Neural cell (in vitro differentiated cells): ENCODE data around the gene CYP46A1.

Experiments used
- EZH2 ChIP-seq: fragments of 200-600, 300-800 bp; shearing (Covaris generic), sonication (generic); IDR thresholded peaks from 2 replicates; pipeline ENCODE4 v1.6.1; 2014; ENCODE audit warnings: antibody characterized with exemption, low read length, borderline replicate concordance, mild to moderate bottlenecking; ENCODE audit not compliant: insufficient read depth, poor library complexity, severe bottlenecking
- TF ChIP-seq, protein P1 (sequence below): fragments of 450-650 bp; IDR thresholded peaks from 2 replicates; pipeline ENCODE4 v1.5.1; 2014; ENCODE audit warnings: antibody characterized with exemption, mild to moderate bottlenecking, moderate library complexity; ENCODE audit not compliant: poor library complexity, severe bottlenecking
- TF ChIP-seq, protein P2 (sequence below): IDR thresholded peaks from 2 replicates; pipeline ENCODE4 v1.6.1; 2012; ENCODE audit warnings: borderline replicate concordance

DNA sequence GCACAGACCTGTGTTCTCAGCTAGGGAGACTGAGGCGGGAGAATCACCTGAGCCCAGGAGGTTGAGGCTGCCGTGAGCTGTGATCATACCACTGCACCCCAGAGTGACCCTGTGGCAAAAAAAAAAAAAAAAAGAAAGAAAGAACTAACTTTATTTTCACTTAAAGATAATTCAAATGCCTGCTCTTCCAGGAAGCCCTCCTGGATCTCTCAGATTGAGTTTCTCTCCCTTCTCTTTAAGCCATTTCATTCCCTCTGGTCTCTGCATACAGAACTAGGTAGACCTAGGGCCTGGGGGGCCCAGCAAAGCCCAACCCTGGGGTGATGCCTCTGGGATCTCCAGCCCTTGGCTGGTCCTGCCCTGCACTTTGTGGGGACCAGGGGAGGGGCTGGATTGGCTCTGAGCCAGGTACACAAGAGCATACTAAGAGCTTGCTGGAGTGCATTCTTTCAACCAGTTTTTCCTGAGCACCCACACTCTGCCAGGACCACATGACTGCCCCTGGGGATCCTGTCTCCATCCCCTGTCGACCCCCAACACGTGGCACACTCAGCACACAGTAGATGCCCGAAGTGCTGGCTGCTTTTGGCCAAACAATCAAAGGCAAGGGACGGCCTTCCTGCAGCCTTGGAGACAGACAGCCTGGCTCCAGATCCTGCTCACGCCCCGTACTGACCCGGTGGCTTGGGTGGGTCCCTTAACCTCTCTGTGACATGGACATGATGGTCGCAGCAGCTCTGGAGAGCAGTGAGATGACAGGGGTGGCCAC is 52.7 kb downstream of the CYP46A1 start:
- TF ChIP-seq EZH2, result no peak
- TF ChIP-seq, protein P1, sequence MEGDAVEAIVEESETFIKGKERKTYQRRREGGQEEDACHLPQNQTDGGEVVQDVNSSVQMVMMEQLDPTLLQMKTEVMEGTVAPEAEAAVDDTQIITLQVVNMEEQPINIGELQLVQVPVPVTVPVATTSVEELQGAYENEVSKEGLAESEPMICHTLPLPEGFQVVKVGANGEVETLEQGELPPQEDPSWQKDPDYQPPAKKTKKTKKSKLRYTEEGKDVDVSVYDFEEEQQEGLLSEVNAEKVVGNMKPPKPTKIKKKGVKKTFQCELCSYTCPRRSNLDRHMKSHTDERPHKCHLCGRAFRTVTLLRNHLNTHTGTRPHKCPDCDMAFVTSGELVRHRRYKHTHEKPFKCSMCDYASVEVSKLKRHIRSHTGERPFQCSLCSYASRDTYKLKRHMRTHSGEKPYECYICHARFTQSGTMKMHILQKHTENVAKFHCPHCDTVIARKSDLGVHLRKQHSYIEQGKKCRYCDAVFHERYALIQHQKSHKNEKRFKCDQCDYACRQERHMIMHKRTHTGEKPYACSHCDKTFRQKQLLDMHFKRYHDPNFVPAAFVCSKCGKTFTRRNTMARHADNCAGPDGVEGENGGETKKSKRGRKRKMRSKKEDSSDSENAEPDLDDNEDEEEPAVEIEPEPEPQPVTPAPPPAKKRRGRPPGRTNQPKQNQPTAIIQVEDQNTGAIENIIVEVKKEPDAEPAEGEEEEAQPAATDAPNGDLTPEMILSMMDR, result no peak
- TF ChIP-seq, protein P2, sequence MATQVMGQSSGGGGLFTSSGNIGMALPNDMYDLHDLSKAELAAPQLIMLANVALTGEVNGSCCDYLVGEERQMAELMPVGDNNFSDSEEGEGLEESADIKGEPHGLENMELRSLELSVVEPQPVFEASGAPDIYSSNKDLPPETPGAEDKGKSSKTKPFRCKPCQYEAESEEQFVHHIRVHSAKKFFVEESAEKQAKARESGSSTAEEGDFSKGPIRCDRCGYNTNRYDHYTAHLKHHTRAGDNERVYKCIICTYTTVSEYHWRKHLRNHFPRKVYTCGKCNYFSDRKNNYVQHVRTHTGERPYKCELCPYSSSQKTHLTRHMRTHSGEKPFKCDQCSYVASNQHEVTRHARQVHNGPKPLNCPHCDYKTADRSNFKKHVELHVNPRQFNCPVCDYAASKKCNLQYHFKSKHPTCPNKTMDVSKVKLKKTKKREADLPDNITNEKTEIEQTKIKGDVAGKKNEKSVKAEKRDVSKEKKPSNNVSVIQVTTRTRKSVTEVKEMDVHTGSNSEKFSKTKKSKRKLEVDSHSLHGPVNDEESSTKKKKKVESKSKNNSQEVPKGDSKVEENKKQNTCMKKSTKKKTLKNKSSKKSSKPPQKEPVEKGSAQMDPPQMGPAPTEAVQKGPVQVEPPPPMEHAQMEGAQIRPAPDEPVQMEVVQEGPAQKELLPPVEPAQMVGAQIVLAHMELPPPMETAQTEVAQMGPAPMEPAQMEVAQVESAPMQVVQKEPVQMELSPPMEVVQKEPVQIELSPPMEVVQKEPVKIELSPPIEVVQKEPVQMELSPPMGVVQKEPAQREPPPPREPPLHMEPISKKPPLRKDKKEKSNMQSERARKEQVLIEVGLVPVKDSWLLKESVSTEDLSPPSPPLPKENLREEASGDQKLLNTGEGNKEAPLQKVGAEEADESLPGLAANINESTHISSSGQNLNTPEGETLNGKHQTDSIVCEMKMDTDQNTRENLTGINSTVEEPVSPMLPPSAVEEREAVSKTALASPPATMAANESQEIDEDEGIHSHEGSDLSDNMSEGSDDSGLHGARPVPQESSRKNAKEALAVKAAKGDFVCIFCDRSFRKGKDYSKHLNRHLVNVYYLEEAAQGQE, result no peak
